Breast epithelium (tissue), 3 donors: ENCODE measurements around the gene E2F3.

Source experiments
- POLR2A ChIP-seq: fragments of 450-650 bp; IDR thresholded peaks from one replicate; pipeline ENCODE4 v1.6.1; 2016; ENCODE audit warnings: antibody characterized with exemption, mild to moderate bottlenecking, moderate library complexity
- POLR2AphosphoS5 ChIP-seq, 3 donors: sonication (generic); formaldehyde crosslinking; IDR thresholded peaks; one replicate each; pipeline ENCODE4 v1.6.1; 2017; ENCODE audit warnings: antibody characterized with exemption in 3 of 3
- TF ChIP-seq, protein P1 (sequence below), 3 donors: fragments of 450-650 bp; IDR thresholded peaks; one replicate each; pipeline ENCODE4 v1.5.1; 2016 to 2017; ENCODE audit warnings: antibody characterized with exemption in 3 of 3, mild to moderate bottlenecking in 3 of 3, moderate library complexity in 3 of 3

DNA sequence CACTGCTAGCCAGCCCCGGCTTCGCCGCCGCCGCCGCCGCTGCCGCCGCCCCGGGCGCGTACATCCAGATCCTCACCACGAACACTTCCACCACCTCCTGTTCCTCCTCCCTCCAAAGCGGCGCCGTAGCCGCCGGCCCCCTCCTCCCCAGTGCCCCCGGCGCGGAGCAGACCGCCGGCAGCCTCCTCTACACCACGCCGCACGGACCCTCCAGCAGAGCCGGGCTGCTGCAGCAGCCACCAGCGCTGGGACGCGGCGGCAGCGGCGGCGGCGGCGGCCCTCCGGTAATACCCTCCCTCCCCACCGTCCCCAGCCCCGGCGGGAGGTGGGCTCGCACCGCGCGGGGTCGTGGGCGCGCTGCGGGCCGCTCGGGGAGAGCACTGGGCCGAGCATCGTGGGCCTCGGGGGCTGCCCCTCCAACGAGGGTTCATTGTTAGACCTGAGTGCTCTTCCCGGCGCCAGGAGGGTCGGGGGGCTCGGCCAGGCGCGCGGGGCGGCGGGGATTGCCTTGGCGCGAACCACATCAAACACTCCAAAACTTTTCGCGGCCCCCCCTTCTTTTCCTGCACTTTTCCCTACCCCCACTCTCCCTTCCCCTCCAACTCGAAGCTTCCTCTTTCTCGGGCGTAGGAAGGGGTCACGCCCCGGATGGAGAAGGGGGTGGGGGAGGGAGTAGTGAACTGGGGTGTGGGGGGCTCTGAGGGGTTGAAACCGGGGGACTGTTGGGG lies 827 bp downstream of the E2F3 start:
- TF ChIP-seq, protein P1, sequence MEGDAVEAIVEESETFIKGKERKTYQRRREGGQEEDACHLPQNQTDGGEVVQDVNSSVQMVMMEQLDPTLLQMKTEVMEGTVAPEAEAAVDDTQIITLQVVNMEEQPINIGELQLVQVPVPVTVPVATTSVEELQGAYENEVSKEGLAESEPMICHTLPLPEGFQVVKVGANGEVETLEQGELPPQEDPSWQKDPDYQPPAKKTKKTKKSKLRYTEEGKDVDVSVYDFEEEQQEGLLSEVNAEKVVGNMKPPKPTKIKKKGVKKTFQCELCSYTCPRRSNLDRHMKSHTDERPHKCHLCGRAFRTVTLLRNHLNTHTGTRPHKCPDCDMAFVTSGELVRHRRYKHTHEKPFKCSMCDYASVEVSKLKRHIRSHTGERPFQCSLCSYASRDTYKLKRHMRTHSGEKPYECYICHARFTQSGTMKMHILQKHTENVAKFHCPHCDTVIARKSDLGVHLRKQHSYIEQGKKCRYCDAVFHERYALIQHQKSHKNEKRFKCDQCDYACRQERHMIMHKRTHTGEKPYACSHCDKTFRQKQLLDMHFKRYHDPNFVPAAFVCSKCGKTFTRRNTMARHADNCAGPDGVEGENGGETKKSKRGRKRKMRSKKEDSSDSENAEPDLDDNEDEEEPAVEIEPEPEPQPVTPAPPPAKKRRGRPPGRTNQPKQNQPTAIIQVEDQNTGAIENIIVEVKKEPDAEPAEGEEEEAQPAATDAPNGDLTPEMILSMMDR (IDR thresholded peaks at IDR 0.05): no peak
- TF ChIP-seq POLR2A: no peak
- TF ChIP-seq POLR2AphosphoS5 (IDR thresholded peaks at IDR 0.05): no peak
